ENCODE results near the gene KSR1. TPM values are rescaled to one million over a fixed set of nuclear protein-coding genes. Genes with fewer than 3 reads are reported as not detected.

Gene KSR1
- total and polyA plus RNA-seq, 9 of the 15 experiments (the other 6 are each of a cell fraction or from before 2014, with no cell fraction given): 1.4 to 51.7 (median 18.4) TPM

- TF ChIP-seq STAT5A (IDR thresholded peaks at IDR 0.05; ENCODE audit: borderline replicate concordance, low read length) (peak; percentile 83), ZNF140 (CRISPR knock-in tag; IDR thresholded peaks at IDR 0.05) (no peak), SMAD1 (IDR thresholded peaks at IDR 0.05; ENCODE audit: low read depth, low read length, partially characterized antibody) (peak; percentile 88), RBFOX2 (IDR thresholded peaks at IDR 0.05; ENCODE audit: low read depth, low read length) (no peak), NCOA1 (IDR thresholded peaks at IDR 0.05; ENCODE audit: low read depth) (peak; percentile 80; the same call in 1 of the 2 replicates), ATF2 (CRISPR knock-in tag; IDR thresholded peaks at IDR 0.05) (no peak), SMARCB1 (IDR thresholded peaks at IDR 0.05; ENCODE audit: insufficient read length, low read depth) (no peak), ZBTB33 (CRISPR knock-in tag; IDR thresholded peaks at IDR 0.05) (no peak), CAMTA2 (CRISPR knock-in tag; conservative IDR thresholded peaks at IDR 0.05) (no peak), MTF1 (CRISPR knock-in tag; IDR thresholded peaks at IDR 0.05; ENCODE audit: borderline replicate concordance) (no peak), TCF7 (IDR thresholded peaks at IDR 0.05; ENCODE audit: borderline replicate concordance) (no peak), E2F5 (CRISPR knock-in tag; IDR thresholded peaks at IDR 0.05) (no peak), ZNF766 (CRISPR knock-in tag; conservative IDR thresholded peaks at IDR 0.05) (peak; percentile 54; the same call in 1 of the 2 replicates), TAL1 (IDR thresholded peaks at IDR 0.05) (peak; percentile 88), GMEB1 (CRISPR knock-in tag; IDR thresholded peaks at IDR 0.05) (no peak), HNRNPK (IDR thresholded peaks at IDR 0.05; ENCODE audit: low read depth, low read length, poor library complexity, severe bottlenecking) (no peak), ATF4 (CRISPR knock-in tag; IDR thresholded peaks at IDR 0.05) (0 out of 2 replicates have a peak, but pooled peaks have one; percentile 31), PHF20 (IDR thresholded peaks at IDR 0.05; ENCODE audit: partially characterized antibody) (no peak), ZNF232 (CRISPR knock-in tag; IDR thresholded peaks at IDR 0.05) (no peak), ZBTB17 (CRISPR knock-in tag; IDR thresholded peaks at IDR 0.05) (no peak)
These were observed 9.5 kb upstream of the KSR1 start (continued) for GRCh38 chr17:27446569-27447301.
